WTC11 (cell line): ENCODE data around the gene LRRC4B.

ENCODE experiments used
- ATF1 ChIP-seq: sonication (generic); formaldehyde crosslinking; IDR thresholded peaks from 2 replicates; pipeline ENCODE4 v1.8.1; 2023; ENCODE audit warnings: mild to moderate bottlenecking, moderate library complexity, missing genetic modification reagents
- CTCF ChIP-seq: fragments of 200-600 bp; IDR thresholded peaks from 2 replicates; pipeline ENCODE4 v1.8.0; 2022; ENCODE audit warnings: antibody characterized with exemption
- ESRRA ChIP-seq: sonication (generic); formaldehyde crosslinking; IDR thresholded peaks from 2 replicates; pipeline ENCODE4 v1.8.1; 2022; ENCODE audit warnings: mild to moderate bottlenecking, missing genetic modification reagents, borderline replicate concordance
- FOXP1 ChIP-seq: sonication (generic); formaldehyde crosslinking; IDR thresholded peaks from 2 replicates; pipeline ENCODE4 v1.8.0; 2022; ENCODE audit warnings: missing genetic modification reagents, mild to moderate bottlenecking, moderate library complexity, borderline replicate concordance
- FOXP4 ChIP-seq: sonication (generic); formaldehyde crosslinking; IDR thresholded peaks from 2 replicates; pipeline ENCODE4 v1.8.0; 2022; ENCODE audit warnings: mild to moderate bottlenecking, missing genetic modification reagents
- KAT7 ChIP-seq: sonication (generic); formaldehyde crosslinking; IDR thresholded peaks from 2 replicates; pipeline ENCODE4 v1.8.1; 2023; ENCODE audit warnings: missing genetic modification reagents, mild to moderate bottlenecking, borderline replicate concordance
- MAX ChIP-seq: sonication (generic); formaldehyde crosslinking; IDR thresholded peaks from 2 replicates; pipeline ENCODE4 v1.8.0; 2022; ENCODE audit warnings: mild to moderate bottlenecking, missing genetic modification reagents
- MYBL2 ChIP-seq: sonication (generic); formaldehyde crosslinking; IDR thresholded peaks from 2 replicates; pipeline ENCODE4 v1.8.1; 2023; ENCODE audit warnings: mild to moderate bottlenecking, moderate library complexity, missing genetic modification reagents
- NFE2L1 ChIP-seq: sonication (generic); formaldehyde crosslinking; IDR thresholded peaks from 2 replicates; pipeline ENCODE4 v1.8.1; 2023; ENCODE audit warnings: missing genetic modification reagents
- TP53 ChIP-seq: sonication (generic); formaldehyde crosslinking; IDR thresholded peaks from 2 replicates; pipeline ENCODE4 v1.8.1; 2023; ENCODE audit warnings: mild to moderate bottlenecking, missing genetic modification reagents
- ZNF317 ChIP-seq: sonication (generic); formaldehyde crosslinking; IDR thresholded peaks from 2 replicates; pipeline ENCODE4 v1.8.1; 2023; ENCODE audit warnings: low read depth, mild to moderate bottlenecking, moderate library complexity, missing genetic modification reagents, borderline replicate concordance

- TF ChIP-seq ZNF317 (no peak), CTCF (no peak), ATF1 (CRISPR knock-in tag) (no peak), KAT7 (CRISPR knock-in tag) (no peak), ESRRA (no peak), FOXP1 (CRISPR knock-in tag) (no peak), MYBL2 (CRISPR knock-in tag) (no peak), NFE2L1 (CRISPR knock-in tag) (no peak), TP53 (CRISPR knock-in tag) (no peak), FOXP4 (CRISPR knock-in tag) (no peak), MAX (no peak)
These were observed 47.3 kb downstream of the LRRC4B start for GRCh38 chr19:50520822-50521465.
